GM19035 (cell line): ENCODE results near the gene TSSC4.
A peak's percentile ranks its signal among the peaks of the same experiment; 100 is the strongest.
"Not testable (repeated sequence)": the region's sequence is repeated elsewhere in the genome, so short reads cannot be mapped to it uniquely, and the experiment has no call there.

Source experiments
- ATAC-seq: cut with Tn5 transposase; IDR thresholded peaks from one replicate; pipeline ENCODE4 v1.9.1; 2021; ENCODE audit not compliant: unreplicated experiment

Gene TSSC4

DNA sequence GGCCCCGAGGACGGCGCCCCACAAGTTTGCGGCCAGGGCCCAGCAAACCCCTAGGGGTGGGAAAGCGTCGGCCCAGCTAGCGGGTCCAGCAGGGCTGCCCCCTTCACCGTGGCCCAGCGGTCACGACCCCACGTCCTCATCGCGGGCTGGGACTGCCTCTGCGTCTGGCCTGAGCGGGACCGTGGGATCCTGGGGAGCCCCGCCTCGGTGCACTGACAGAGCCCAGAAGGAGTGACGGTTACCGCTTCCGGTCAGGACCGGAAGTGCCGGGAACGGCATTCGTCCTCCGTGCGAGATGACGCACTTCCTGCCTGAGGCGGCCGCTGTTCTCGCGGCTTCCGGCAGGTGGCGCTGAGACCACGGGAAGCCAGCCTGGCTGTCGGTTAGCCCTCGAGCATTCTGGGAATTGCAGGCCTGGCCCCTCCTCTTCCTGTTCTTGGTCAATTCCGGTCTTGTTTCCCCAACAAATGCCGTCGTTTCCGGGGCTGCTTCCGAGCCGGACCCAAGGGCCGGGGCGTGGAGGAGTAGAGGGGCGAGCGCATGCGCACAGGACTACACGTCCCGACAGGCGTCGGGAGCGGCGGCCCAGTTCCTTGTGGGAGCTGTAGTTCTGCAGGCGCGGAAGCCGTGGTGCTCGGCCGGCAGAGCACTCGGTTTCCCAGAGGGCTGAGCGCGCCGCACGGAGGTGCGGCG lies at the start of gene TSSC4:
Gene TSSC4 (plus strand): TSS at position 682 of the 693 bp plus-strand sequence. CDS start 1,884 bp downstream, outside the sequence.
- ATAC-seq = peak; percentile 82

DNA sequence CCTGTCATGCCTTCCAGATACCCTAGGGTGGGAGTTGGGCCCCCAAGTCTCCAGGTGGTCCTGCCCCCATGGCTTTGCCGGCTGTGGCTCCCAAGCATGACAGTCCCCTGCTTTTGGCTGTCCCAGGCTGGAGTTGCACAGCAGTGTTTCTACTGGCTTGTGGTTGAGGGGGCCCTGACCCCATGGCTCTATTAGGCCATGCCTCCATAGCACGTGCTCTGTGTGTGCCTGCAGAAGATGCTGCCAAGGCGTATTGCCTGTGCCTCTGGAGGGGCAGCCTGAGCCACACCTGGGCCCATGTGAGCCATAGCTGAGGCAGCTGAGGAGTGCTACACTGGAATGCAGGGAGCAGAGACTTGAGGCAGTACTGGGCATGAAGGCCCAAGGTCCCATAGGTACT lies 48.8 kb upstream of the TSSC4 start:
- no peak for ATAC-seq

DNA sequence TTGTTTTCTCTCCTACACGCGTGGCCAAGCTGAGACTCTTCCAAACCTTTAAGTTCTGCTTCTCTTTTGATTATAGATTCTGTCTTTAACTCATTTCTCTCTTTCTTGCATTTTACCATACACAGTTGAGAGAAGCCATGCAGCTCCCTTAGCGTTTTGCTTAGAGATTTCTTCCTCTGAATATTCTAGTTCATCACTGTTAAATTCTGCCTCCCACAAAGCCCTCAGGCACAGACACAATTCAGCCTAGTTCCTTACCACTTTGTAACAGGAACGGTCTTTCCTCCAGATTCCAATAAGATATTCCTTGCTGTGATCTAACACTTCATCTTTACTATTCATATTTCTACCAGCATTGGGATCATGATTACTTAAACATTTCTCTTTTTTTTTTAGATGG lies 48.1 kb upstream of the TSSC4 start:
- no peak for ATAC-seq

DNA sequence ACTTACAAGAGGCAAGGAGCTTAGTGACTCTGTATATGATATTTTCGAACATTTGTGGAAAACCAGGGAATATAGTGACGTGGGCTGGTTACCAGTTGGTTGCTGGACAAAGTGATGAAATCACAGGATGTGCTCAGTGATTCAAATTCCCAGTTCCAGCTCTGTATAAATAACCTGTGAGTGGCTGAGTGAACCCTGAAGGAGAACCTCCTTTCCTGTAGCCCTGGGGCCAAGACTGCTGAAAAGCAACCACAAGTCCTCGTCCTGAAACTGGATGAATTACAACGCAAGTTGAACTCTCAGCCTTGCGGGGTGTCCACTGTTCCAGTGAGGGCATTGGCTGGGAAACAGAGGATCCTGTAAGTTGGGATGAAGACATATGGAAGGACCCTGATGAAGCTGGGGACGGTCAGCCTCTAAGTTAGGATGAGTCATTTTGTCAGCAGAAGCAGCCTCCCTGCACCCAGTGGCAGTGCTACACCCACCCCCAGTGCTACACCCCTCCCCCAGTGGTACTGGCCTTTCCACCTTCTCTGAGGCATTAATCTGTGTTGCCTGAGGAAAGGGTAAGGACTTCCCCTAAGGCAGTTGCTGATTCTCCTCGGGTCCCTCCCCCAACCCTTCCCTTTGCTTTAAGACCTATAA lies 45.4 kb upstream of the TSSC4 start:
- no peak for ATAC-seq

DNA sequence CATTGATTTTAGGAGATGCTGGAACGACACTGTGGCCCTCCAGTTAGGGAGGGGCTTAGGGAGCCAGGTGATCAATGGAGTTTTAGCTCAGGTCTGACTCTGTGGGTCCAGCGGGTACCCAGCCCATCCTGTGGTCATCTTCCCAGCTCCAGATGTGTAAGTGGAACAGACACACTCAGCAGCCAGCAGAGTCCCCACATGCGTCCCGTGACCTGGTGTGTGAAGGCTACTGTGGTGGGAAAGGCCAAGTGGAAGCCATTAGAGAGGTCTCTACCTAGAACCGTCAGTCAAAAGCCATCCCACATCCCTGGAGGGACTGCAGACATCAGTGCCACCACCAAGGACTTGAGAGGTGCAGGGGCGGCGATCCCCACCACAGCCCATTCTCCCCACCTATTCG lies 43.3 kb upstream of the TSSC4 start:
- no peak for ATAC-seq

DNA sequence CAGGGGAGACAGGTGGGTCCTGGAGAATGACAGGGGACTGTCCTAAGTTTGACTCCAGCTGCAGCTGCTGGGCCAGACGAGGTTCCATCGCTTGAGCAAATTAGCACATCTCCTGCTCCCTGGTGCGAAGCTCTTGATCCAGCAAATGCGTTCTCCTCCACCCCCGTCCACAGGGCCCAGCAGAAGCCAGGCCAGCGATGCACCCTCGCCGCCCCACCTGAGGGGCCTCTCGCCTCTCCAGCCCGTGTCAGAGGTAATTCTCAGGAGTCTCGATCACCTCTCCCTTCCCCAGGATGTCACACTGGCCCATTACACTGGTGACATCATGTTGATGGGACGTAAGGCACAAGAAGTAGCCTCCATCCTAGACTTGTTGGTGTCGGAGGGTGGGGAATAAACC lies 42.9 kb upstream of the TSSC4 start:
- not testable (repeated sequence) for ATAC-seq

DNA sequence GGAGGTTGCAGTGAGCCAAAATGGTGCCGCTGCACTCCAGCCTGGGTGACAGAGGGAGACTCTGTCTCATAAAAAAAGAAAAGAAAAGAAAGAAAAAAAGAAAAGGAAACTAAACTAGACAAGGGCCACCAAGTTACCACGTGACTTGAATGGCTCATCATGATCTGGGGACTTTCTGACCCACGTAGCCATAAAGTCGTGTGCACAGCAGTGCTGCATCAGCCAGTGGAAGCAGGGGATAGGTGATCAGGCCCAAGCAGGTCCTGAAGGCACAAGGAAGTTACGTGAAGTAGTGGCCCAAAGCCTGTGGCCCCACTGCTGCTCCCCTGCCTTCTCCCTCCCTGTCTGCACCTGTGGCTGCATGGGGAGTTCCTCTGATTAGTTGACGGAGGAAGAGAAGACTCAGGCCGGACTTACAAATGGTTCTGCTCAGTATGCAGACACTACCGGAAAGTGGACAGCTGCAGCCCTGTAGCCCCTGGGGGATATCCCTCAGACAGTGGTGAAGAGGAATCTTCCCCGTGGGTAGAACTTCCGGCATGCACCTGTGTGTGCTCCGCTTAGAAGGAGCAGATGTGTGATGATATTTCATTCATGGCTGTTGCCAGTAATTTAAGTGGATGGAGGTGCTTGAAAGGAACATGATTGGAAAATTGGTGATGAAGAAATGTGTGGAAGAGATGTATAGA lies 41.7 kb upstream of the TSSC4 start:
- no peak for ATAC-seq

DNA sequence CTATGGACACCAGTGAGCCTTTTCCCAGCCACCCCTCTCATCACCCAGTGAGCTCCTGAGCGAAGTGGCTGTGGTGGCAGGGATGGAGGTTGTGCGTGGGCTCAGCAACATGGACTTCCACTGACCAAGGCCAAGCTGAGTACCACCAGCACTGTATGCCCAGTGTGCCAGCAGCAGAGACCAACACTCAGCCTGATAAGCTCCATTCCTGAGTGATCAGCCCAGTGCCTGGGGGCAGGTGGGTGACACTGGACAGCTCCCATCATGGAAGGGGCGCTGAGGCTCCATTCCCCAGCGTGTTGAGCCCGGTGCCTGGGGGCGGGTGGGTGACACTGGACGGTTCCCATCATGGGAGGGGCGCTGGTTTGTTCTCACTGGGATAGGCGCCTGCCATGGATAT lies 41.0 kb upstream of the TSSC4 start:
- no peak for ATAC-seq

DNA sequence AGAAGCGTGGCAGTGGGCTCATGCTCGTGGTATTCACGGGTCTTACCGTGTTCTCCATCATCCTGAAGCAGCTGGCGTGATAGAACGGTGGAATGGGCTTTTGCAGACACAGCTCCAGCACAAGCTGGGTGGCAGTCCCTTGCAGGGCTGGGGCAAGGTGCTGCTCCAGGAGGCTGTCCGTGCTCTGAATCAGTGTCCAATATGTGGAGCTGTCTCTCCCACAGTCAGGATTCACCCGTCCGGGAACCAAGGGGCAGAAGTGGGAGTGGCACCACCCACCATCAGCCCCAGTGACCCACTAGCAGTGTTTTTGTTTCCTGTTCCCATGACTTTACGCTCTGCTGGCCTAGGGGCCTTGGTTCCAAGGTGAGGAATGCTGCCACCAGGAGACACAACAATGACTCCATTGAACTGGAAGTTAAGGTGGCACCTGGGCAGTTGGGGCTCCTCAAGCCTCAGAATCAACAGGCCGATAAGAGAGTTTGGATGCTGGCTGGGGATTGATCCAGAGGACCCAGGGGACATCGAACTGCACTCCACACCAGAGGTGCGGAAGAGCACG lies 40.4 kb upstream of the TSSC4 start:
- no peak for ATAC-seq

DNA sequence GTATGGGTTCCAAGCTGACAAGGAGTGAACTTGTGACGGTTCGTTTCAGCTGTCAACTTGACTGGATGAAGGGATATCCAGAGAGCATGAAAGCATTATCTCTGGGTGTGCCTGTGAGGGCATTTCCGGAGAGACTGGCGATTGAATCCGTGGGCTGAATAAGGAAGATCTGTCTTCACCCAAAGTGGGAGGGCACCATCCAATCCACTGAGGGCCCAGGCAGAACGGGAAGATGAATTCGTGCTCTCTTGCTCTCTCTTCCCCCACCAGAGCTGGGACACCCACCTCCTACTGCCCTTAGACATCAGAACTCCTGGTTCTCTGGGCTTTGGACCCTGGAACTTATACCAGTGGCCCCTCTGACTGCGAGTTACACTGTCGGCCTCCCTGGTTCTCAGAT lies 39.0 kb upstream of the TSSC4 start:
- no peak for ATAC-seq

DNA sequence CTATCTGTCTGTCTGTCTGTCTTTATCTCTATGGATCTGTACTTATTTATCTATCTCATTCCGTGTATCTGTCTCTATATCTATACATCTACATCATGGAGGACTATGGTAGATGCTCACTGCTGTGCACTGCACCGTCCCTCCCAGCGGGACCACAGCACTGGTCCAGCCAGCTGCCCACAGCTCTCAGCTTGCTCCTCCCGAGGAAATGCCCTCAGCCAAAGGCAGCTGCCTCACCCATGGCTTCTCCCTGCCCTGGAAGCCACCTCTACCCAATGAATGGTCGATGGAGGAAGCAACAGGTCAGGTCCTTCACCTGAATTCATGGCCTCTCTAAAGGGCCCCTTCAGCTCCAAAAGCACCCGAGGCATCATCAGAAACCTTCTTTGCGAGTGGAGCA lies 38.1 kb upstream of the TSSC4 start:
- no peak for ATAC-seq

DNA sequence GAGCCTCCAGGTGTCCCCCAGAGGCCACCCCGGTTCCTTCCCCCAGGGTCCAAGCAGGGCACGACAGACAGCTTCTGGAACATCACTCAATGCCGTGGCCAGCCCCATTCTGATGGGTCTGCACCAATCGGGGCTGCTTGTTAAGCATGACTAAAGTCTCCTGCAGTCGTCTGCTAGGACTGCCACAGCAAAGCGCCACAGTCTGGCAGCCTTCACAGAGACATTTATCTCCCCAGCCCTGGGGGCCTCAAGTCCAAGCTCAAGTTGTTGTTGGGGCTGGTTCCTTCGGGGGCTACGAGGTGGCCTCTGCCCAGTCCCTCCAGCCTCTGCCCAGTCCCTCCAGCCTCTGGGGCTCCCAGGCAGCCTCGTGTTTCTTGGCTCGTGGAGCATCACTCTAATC lies 37.4 kb upstream of the TSSC4 start:
- no peak for ATAC-seq

DNA sequence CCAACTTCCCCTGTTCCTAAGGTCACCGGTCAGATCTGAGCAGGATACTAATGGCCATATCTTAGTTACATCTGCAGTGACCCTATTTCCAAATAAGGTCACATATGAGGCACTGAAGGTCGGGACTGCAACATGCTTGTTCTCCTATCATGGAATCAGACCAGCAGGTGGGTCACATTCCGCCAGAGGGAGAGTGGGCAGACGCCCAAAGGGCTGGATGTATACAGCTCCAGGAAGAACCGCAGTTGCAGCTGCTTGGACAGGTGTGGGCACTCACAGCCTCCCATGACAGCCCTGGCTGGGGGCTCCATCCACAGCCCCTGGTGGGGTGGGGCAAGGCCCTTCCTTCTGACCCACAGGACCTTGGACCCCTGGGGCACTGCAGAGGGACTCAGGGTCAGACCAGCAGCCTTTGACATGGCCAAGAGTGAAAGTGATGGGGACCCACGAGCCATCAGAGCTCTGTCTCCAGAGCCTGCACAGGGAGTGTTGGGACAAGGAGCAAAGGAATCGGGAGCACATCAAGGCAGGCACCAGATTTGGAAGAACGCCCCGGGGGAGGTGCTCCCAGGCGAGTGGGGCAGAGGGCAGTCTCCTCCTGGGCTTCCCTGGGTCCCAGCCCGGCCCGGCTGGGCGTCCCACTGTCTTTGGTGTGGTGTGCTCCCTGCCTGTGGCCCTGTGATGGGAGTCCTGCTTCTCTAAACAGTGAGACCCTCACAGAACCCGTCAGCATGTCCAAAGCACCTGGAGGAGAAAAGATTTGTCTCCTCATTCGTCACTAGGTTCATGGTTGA lies 36.8 kb upstream of the TSSC4 start:
- ATAC-seq = no peak

DNA sequence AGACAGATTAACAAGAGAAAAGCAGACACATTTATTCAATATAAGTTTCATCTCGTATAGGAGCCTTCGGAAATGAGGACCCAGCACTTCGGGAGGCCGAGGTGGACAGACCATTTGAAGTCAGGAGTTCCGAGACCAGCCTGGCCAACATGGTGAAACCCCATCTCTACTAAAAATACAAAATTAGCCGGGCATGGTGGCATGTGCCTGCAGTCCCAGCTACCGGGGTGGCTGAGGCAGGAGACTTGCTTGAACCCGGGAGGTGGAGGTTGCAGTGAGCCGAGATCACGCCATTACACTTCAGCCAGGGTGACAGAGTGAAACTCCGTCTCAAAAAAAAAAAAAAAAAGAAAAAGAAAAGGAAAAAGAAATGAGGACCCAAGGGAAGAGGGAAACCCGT lies 36.2 kb upstream of the TSSC4 start:
- not testable (repeated sequence) for ATAC-seq

DNA sequence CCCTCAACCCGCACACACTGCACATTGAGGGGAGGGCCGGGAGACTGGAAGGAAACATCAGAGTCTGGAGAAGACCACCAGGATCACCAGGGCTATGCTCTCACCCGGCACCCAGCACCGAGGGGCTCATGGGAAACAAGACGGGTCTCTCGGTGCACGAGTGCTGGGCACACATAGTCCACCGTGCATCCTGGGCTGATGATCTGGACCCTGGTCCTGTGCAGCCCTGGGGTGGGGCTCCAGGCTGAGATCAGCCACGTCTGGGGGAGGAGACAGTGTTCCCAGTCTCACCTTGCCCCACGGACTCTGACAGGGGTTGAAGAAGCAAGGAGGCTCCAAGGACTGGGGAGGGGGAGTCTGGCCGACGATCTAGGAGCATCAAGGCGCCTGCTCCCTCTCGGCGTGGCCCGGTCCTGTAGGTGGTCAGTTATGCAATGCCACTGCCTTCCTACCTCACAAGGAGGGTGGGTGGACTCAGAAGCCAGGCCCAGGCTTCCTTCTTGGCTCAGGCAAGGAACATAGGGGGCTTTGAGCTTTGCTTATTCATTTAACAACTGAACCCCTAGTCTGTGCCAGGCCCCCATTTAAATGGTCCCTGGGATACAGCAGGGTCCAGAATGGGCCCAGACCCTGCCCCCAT lies 34.9 kb upstream of the TSSC4 start:
- no peak for ATAC-seq

DNA sequence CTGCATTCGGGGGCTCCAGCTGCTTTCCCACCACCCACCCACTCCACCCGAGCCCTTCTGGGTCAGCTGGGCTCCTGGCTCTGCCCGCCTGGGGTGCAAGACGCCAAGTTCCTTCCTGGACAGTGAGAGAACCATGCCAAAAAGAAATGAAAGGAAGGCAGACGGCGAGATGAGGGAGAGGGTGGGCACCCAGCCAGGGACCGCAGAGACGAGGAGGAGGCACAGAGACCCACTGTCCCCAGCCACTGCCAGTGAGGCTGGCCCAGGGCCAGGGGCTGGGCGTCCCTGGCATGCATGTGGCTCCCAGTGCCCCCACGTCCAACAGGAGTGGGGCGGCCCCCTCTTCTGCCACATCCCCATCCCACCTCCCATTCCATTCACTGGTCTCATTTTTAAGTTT lies 34.3 kb upstream of the TSSC4 start:
- ATAC-seq = no peak

DNA sequence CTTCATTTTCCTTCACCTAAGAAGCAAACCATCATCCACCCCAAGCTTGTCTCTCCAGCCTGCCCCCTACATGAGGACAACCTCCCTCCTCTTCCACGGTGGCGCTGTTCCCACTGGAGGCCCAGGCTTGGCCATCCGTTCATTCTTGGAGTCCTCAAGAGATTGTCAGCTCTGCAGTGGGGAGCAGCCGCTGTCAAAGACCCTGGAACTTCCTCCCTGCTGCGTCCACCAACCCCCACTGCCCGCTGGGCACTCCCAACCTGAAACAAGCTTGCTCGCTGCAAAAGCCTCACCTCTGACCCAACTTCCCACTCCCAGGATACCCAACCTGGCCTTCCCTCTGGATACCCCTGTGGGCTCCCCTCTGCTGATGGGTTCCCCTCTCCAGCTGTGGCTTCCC lies 33.8 kb upstream of the TSSC4 start:
- ATAC-seq = no peak

DNA sequence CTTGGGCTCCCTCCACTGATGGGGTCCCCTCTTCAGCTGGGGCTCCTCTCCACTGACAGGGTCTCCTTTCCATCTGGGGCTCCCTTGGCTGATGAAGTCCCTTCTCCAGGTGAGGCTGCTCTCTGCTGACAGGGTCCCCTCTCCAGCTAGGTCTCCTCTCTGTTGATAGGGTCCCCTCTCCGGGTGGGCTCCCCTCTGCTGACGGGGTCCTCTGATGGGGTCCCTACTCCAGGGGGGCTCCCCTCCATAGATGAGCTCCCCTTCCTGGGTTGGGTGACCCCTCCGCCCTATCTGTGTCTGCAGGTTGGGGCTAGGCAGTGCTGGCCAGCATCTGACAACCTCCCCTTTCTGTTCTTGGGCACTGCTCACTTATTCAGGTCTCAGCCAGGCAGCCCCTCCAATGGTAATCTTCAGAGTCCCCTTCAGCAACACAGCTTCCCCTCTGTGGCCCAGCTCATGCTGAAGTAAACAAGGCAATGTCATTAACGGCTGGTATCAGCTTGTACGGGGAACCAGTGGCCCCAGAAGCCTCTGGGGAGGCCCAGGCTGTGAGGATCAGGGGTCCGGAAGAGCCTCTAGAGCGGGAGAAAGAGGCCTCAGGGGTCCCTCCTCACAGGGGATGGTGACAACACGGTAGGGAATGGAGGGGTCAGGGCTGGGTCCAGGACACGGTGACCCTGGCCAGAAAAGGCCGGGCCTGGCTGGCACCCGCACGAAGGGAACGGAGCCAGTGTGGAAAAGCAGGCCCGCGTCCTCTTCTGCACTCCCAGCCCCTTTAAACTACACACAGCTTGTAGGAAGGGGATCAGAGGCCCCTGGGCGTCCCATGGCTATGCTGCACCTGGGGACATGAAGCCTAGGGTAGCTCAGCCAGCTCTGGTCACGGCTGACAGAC lies 33.0 kb upstream of the TSSC4 start:
- ATAC-seq = no peak

DNA sequence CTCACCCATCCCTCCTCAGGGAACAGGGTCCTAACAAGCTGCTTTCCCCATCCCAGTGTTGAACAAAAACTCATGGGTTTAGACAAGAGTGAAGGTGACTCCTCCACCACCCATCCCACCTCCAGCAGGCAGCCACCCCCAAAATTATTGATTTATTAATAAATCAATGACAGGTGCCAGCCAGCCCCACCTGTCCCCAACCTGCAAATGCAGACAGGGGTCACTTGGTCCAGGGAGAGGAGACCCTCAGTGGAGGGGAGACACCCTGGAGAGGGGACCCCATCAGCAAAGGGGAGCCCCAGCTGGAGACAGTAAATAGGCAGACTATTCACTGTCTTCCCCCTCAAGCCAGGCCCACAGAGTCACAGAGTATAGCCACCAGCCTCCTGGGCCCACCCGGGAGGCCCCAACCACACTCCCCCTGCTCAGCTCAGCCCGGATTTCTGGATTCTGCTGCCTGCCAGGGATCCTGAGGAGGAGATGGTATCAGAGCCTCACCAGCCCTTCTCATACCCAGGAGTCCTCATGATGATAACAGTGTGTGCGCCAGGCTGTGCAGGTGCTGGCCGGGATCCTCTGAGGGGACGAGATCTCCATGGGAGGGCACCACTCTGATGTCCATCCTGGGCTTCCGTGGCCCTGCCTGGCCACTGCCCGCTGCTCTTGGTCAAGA lies 32.2 kb upstream of the TSSC4 start:
- no peak for ATAC-seq
